Activated CD4-positive, alpha-beta T cell treated with anti-CD3 and anti-CD28 coated beads, Interleukin-2, amount 50 U/mL, for 1 hour (primary cell): ENCODE measurements around the gene ANP32B.
"Not testable (repeated sequence)": the region's sequence is repeated elsewhere in the genome, so short reads cannot be mapped to it uniquely, and the experiment has no call there.

ENCODE experiments used
- DNase-seq: peaks from one replicate; pipeline ENCODE4 v3.0.0-alpha.2; 2020

Gene ANP32B

DNA sequence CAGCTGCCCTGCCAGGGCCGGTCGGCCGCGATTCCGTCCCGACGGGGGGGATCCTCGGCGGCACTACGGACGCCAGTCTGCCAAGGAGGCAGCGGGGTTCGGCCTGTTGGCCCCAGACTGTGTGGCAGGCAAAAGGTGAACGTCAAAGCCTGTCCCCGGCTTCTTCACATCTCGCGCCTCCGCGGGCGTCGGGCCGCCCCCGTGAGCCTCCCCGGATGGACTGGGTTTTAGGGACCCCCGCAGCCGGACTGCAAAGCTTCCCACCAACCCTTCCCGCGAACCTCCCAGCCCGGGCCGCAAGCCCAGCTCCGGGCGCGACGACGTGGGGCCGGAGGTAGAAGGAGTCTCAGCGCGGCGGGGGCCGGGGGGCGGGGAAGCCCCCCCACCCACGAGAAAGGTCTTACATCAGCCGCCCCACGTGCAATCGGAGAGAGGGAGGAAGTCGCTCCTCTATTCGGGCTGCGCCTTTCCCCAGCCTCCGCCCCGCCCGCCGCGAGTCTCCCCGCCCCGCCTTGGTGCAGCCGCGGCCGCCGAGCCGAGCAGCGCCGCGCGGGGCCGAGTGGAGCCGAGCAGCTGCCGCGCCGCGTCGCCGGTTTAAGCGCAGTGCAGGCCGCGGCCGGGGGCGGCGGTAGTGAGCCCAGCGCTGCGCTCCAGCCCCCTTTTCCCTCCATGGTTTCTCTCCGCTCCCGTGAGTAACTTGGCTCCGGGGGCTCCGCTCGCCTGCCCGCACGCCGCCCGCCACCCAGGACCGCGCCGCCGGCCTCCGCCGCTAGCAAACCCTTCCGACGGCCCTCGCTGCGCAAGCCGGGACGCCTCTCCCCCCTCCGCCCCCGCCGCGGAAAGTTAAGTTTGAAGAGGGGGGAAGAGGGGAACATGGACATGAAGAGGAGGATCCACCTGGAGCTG, at the start of gene ANP32B:
ANP32B (plus strand) TSS at position 659 of the 906 bp plus-strand sequence; CDS start at position 874, 215 bp downstream.
- peak; percentile 92 for DNase-seq

DNA sequence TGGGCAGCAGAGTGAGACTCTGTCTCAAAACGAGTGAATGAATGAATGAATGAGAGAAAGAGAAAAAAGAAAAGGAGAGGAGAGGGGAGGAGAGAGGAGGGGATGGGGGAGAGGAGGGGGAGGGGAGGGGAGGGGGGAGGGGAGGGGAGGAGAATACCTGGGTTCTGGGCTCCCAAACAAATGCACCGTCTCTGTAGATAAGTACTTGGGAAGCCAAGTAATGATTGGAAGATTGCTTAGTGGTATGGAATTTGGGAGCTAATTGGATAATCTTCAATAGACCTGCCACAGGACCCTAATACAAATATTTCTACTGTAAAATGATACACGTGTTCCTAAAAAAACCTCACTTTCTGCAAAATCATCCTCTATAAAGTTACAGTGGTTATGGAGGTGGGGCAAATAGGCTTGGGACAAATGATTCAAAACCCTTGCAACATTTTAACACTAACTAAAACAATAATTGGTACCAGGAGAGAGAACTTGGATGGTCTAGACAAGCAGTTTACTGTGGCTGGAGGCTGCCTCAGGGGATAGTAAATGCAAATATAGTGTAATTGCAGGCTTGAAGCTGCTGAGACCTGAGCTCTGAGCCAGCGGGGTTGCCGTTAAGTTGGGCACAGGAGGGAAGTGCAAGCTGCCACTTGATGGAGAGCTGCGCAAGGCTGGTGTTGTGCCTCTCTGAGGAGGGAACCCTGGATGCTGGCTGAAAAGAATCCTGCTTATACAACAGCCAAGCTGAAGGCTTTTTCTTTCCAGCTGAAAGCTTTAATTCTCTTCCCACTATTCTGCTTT, 48.6 kb upstream of the ANP32B start:
- DNase-seq: no peak

- DNase-seq: no peak
These were observed 47.9 kb upstream of the ANP32B start for GRCh38 chr9:97935276-97935675.

GRCh38 chr9:97936998-97937397, 46.1 kb upstream of the ANP32B start:
- DNase-seq: no peak

GRCh38 chr9:97938081-97938644, 45.0 kb upstream of the ANP32B start, which contains the start of gene HEMGN:
TSS of gene HEMGN (minus strand) at chr9:97938172. CDS start at chr9:97938136, 36 bp downstream.
- peak; percentile 23 for DNase-seq

DNA sequence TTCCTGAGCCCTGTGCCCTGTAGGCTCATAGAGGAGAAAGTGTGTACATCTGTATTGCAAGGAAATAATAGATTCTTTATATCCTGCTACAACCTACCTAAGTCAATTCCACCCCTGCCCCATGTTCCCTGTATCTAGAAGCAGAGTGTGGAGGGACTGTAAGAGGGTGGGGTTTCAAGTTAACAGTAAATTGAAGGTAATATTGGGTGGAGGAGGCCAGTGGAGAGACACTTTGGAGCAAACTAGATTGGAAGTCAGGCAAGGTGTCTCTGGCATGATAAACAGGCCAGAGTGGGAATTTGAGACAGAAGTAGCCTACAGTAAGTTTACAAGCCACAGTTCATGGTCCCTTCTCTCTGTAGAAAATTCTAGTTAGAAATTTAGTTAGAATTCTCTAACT, 42.9 kb upstream of the ANP32B start:
- DNase-seq: no peak

- DNase-seq: no peak
These were observed 42.4 kb upstream of the ANP32B start for GRCh38 chr9:97940741-97941140.

DNA sequence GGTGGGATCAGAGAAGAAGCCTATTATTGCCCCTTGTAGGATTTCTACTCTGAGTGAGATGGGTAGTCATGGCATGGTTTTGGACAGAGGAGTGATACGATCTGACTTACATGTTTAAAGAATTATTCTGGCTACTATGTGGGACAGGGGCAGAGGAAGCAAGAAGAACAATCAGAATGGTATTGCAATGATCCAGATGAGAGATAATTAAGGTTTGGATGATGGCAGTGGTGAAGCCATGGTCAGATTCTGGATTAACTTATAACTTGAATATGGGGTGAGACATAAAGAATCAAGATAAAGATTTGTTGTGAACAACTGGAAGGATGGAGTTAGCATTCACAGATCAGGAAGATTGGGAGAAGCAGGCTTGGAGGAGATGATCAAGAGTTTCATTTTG, 41.8 kb upstream of the ANP32B start:
- no peak for DNase-seq

DNA sequence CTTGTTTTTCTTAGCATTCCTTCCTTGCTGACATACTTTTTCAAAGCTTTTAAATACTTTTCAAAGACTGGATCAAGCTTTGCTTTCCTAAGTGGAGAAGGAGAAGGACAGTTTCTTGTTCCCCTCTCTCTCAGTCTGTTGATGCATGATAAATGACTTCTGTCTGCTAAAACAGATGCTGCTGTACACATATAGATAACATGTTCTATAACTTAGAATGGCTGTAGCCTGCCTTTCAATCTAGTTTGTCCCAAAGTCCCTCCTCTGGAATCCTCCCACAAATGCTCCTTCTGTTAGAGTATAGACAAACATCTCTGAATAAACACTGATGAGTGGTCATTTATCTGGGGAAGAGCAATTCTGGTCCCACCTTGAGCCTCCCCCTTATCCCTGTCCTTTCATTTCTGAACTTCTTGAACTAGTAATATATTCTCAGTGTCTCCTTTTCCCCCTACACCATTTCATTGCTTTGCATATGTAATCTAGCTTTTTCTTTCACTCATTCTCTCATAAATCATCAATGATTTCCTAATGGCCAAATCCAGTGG, 39.8 kb upstream of the ANP32B start:
- DNase-seq: no peak

DNA sequence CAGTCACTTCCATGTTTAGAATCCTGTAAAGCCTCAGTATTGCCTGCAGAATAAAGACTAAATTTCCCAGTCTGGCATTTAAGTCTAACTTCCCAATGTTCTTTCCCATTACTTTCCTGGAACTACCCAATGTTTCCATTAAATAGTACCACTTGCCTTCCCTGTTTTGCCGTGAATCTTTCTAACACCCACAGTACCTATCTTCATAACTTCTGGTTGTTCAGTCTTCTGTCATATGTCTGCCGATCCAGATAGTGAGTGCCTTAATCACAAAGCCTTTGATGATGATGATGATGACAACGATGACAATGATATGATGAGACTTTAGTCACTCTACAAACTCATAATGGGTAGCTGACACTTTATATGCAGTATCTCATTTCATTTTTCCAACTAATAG, 38.5 kb upstream of the ANP32B start:
- no peak for DNase-seq

DNA sequence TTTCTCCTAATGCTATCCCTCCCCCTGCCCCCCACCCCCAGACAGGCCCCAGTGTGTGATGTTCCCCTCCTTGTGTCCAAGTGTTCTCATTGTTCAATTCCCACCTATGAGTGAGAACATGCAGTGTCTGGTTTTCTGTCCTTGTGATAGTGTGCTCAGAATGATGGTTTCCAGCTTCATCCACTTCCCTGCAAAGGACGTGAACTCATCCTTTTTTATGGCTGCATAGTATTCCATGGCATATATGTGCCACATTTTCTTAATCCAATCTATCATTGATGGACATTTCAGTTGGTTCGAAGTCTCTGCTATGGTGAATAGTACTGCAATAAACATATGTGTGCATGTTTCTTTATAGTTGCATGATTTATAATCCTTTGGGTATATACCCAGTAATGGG, 37.7 kb upstream of the ANP32B start:
- not testable (repeated sequence) for DNase-seq

DNA sequence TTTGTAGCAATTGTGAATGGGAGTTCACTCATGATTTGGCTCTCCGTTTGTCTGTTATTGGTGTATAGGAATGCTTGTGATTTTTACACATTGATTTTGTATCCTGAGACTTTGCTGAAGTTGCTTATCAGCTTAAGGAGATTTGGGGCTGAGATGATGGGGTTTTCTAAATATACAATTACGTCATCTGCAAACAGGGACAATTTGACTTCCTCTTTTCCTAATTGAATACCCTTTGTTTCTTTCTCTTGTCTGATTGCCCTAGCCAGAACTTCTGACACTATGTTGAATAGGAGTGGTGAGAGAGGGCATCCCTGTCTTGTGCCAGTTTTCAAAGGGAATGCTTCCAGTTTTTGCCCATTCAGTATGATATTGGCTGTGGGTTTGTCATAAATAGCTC, 36.0 kb upstream of the ANP32B start:
- not testable (repeated sequence) for DNase-seq

DNA sequence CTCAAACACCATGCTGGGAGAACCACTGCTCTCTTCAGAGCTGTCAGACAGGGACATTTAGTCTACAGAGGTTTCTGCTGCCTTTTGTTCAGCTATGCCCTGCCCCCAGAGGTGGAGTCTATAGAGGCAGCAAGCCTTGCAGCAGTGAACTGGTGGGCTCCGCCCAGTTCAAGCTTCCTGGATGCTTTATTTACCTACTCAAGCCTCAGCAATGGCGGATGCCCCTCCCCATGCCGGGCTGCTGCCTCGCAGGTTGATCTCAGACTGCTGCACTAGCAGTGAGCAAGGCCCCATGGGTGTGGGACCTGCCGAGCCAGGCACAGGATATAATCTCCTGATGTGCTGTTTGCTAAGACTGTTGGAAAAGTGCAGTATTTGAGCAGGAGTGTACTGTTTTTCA, 32.3 kb upstream of the ANP32B start:
- peak; percentile 2 for DNase-seq

- DNase-seq: peak; percentile 45
These were observed 28.6 kb upstream of the ANP32B start for GRCh38 chr9:97954550-97954989.

- no peak for DNase-seq
These were observed 26.8 kb upstream of the ANP32B start for GRCh38 chr9:97956331-97956730.

GRCh38 chr9:97958812-97959511, 24.2 kb upstream of the ANP32B start:
- DNase-seq: no peak

GRCh38 chr9:97959585-97959984, 23.6 kb upstream of the ANP32B start:
- no peak for DNase-seq

- not testable (repeated sequence) for DNase-seq
These were observed 22.3 kb upstream of the ANP32B start for GRCh38 chr9:97960678-97961328.

DNA sequence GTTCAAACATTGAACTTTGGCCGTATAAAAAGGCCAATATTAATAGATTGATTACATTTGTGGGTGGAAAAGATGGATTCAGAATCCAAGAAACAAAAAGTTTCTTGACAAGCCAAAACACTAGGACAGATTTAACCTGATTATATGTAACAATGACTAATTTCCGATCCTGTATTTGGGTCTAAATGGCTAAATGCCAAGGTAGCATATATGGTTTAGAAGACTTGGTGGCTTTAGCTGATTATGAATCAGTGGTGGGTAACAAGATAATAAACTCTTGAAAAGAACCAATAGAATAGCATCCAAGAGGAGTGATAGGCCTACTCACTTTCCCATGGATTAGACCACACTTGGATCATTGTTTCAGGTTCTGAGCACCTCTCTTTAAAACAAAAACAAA, 21.8 kb upstream of the ANP32B start:
- DNase-seq: no peak

- no peak for DNase-seq
These were observed 21.0 kb upstream of the ANP32B start for GRCh38 chr9:97962136-97962535.

GRCh38 chr9:97962575-97962974, 20.6 kb upstream of the ANP32B start:
- no peak for DNase-seq

- no peak for DNase-seq
These were observed 19.9 kb upstream of the ANP32B start for GRCh38 chr9:97963232-97963631.
